Kidney (tissue), 14 donors: ENCODE results near the gene HTRA2. TPM values are rescaled to one million over a fixed set of nuclear protein-coding genes. Genes with fewer than 3 reads are reported as not detected.

Experiments used
- DNase-seq, 5 donors: peaks; one replicate each; pipeline ENCODE4 v3.0.0-alpha.2; 2013 to 2020
- FAIRE-seq: peaks from 2 replicates; lab custom pipeline; 2012; peaks lifted over from hg19 to GRCh38; lab: Jason Lieb, UNC
- H3K27ac ChIP-seq, 2 donors: one replicate each; pipeline ENCODE4 v1.7.0; 2013; ENCODE audit warnings: low read depth in 2 of 2, low read length in 2 of 2, inconsistent platforms in 1 of 2
- H3K27me3 ChIP-seq: one replicate; pipeline ENCODE4 v1.7.1; 2013; ENCODE audit warnings: low read length, inconsistent platforms; ENCODE audit not compliant: control insufficient read depth, insufficient read depth
- H3K36me3 ChIP-seq, 3 donors: one replicate each; pipeline versions ENCODE4 v1.7.0 to v1.7.1; 2013; ENCODE audit warnings: low read length in 3 of 3, control low read depth in 1 of 3, inconsistent platforms in 1 of 3; ENCODE audit not compliant: insufficient read depth in 3 of 3, control insufficient read depth in 2 of 3
- H3K4me1 ChIP-seq, 3 donors: one replicate each; pipeline versions ENCODE4 v1.7.0 to v1.7.1; 2013; ENCODE audit warnings: low read length in 3 of 3, inconsistent platforms in 1 of 3, low read depth in 1 of 3; ENCODE audit not compliant: control insufficient read depth in 2 of 3, insufficient read depth in 2 of 3
- H3K4me3 ChIP-seq, 3 donors: one replicate each; pipeline versions ENCODE4 v1.7.0 to v1.8.1; 2013; ENCODE audit warnings: low read length in 3 of 3, control low read depth in 1 of 3, inconsistent platforms in 1 of 3
- H3K9ac ChIP-seq, 3 donors: one replicate each; pipeline versions ENCODE4 v1.7.0 to v1.7.1; 2013; ENCODE audit warnings: low read length in 3 of 3, control low read depth in 1 of 3, inconsistent platforms in 1 of 3
- H3K9me3 ChIP-seq, 3 donors: one replicate each; pipeline versions ENCODE4 v1.7.0 to v1.7.1; 2013; ENCODE audit warnings: low read length in 3 of 3, control low read depth in 1 of 3, inconsistent platforms in 1 of 3; ENCODE audit not compliant: control insufficient read depth in 2 of 3, insufficient read depth in 1 of 3
- intact Hi-C: fragments of 100-400 bp; cut with DNase I; formaldehyde crosslinking; loops from one replicate; pipeline ENCODE4 v1.11.1; 2022
- polyA plus RNA-seq: library from polyadenylated mRNA; stranded (reverse); fragments of 350-450 nt; fragmentation: Illumina TruSeq; extraction: RNeasy Lipid Tissue Mini Kit (QIAGEN cat#74804); gene quantifications from one replicate; pipeline ENCODE4 v1.2.3, GENCODE V29; 2014; ENCODE audit warnings: low read depth, low replicate concordance; ENCODE audit not compliant: insufficient read depth
- total RNA-seq: library from RNA; stranded (reverse); fragmentation: NEBNext Ultra II Directional; extraction: Animal tissue kit (Norgen Biotek cat#: 25700); gene quantifications from one replicate; pipeline ENCODE4 v1.2.1, GENCODE V29; 2021
- TF ChIP-seq, protein P1 (sequence below): IDR thresholded peaks from 3 replicates; pipeline ENCODE4 v1.5.1; 2012; ENCODE audit warnings: mild to moderate bottlenecking, moderate library complexity, borderline replicate concordance; ENCODE audit not compliant: insufficient read depth; ENCODE audit errors: extremely low read depth
- donor health status: control.
- donor health status: control.
- donor health status: control.
- donor health status: control.
- donor health status: control.
- donor health status: DM: yes; HTN: yes; CAD: no.
- donor health status: Normal renal cell carcinoma (clear cell type).

The HTRA2 gene
- total and polyA plus RNA-seq, 2 donors from 2014 or later: 30.8 to 44.2 TPM

DNA sequence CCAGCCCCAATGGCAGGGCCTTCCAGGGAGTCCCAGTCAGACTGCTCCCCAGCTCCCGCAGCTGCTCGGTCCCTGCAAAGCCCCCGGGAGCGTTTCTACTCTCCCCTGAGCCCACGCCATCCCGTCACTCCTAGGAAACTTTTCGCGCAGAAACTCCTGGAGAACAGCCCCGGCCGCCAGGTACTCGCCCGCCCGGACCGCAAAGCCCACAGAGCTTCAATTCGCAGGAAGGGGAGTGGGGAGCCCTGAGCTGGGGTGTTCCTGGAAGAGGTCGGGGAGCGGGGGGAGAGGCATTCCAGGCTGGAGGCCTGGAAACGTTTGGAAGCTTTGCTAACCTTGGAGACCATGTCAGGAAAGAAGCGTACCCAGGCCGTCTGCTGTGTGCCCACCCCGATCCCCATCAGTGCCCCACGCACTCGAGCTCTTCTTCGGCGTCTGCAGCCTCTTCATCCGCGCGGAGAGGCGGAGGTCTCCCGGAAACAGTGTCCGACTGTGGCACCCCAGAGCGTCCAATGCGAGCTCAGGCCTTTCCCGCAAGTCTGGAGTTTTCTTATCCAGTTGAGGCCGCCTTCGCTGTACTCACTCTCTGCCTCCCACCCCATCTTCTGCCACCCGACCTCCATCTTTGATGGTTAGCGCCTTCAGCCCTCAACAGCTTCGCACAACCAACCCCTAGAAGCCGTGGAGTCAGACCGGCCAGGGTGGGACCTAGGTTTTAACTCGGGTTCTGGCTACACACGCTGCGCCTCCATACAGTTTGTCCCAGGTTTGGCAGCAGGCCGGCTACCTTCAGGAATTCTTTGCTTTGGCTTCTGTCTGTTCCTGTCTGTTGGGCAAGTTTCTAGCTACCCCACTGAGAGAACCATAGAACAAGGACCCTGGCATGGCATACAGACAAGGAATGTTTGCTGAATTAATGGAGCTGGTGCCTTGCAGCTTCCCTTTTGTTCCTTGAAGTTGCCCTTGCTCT lies 25.9 kb upstream of the HTRA2 start:
- Histone ChIP-seq H3K36me3 (peaks cover 3 to 17% (median 8%) of the 10 kb centered on the region in 3 donors), H3K27ac (peak overlapping the region; percentile 70 to 87)
- no peak for FAIRE-seq

GRCh38 chr2:74504591-74504990 lies 25.1 kb upstream of the HTRA2 start:
- no peaks in the 10 kb centered on the region for H3K9me3 ChIP-seq
- intact Hi-C loops: no loop called here
- no peak overlapping the region for H3K4me3 ChIP-seq
- TF ChIP-seq, protein P1, sequence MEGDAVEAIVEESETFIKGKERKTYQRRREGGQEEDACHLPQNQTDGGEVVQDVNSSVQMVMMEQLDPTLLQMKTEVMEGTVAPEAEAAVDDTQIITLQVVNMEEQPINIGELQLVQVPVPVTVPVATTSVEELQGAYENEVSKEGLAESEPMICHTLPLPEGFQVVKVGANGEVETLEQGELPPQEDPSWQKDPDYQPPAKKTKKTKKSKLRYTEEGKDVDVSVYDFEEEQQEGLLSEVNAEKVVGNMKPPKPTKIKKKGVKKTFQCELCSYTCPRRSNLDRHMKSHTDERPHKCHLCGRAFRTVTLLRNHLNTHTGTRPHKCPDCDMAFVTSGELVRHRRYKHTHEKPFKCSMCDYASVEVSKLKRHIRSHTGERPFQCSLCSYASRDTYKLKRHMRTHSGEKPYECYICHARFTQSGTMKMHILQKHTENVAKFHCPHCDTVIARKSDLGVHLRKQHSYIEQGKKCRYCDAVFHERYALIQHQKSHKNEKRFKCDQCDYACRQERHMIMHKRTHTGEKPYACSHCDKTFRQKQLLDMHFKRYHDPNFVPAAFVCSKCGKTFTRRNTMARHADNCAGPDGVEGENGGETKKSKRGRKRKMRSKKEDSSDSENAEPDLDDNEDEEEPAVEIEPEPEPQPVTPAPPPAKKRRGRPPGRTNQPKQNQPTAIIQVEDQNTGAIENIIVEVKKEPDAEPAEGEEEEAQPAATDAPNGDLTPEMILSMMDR: no peak
- peaks cover 12% of the 10 kb centered on the region for H3K27me3 ChIP-seq
- DNase-seq: no peak
- H3K4me1 ChIP-seq: peaks cover 0 to 19% (median 12%) of the 10 kb centered on the region in 3 donors
- no peak overlapping the region for H3K9ac ChIP-seq
- peaks cover 3 to 17% (median 8%) of the 10 kb centered on the region in 3 donors for H3K36me3 ChIP-seq
- no peak for FAIRE-seq
- H3K27ac ChIP-seq: no peak overlapping the region

More for the DNA sequence above, 25.9 kb upstream of the HTRA2 start:
- Histone ChIP-seq H3K27me3 (peaks cover 9% of the 10 kb centered on the region), H3K9me3 (no peaks in the 10 kb centered on the region), H3K9ac (peak overlapping the region in 2 of 3 donors; percentile 12 to 34), H3K4me1 (peaks cover 0 to 25% (median 14%) of the 10 kb centered on the region in 3 donors), H3K4me3 (peak overlapping the region; percentile 4 to 89 (median 83))
- intact Hi-C loops: no loop called here
- peak in 3 of 5 donors; percentile 14 to 64 (median 20) for DNase-seq
- TF ChIP-seq, protein P1: no peak

DNA sequence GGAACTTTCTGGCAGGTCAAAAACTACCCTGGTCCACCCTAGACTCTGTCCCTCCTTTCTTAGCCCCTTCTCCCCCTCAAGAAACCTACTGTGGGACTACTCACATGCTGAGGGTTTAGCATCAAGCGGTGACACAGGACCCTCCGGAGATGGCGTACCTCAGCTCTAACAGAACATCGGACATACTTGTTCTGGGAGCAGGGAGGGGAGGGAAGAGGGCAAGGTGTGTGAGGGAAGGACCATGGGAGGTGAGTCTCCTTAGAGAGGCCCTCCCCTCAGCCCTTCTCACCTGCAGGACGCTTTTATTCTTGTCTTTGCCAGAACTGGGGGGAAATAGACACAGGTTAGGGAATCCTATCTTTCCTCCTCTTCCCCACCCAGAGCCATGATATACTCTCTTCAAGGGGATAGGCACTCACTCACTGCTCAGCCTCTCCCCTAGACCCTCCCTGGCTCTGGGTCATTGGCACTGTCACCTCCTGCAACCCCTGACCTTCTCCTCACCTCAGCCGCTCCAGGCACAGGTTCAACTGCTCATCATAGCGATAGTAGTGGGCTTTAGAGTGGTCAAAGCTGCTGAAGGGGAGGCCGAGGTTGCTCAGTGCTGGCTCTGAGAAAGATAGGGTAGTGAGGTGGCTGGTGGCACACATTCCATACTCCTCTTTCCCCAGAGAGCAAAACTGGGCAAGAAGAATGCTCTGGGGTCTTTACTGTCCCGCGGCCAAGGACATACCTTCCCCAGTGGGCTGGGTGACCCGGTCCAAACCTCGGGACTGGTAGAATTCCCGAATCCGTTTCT lies 24.1 kb upstream of the HTRA2 start:
- Histone ChIP-seq H3K9ac (no peak overlapping the region), H3K27ac (no peak overlapping the region), H3K4me3 (peak overlapping the region in 1 of 3 donors; percentile 8), H3K9me3 (no peaks in the 10 kb centered on the region), H3K36me3 (peaks cover 3 to 17% (median 8%) of the 10 kb centered on the region in 3 donors), H3K27me3 (peaks cover 20% of the 10 kb centered on the region), H3K4me1 (peaks cover 0 to 19% (median 12%) of the 10 kb centered on the region in 3 donors)
- FAIRE-seq (no peak), DNase-seq (no peak)
- TF ChIP-seq, protein P1: no peak
- intact Hi-C loops: no loop called here
